H9 (cell line): ENCODE results near the gene CRIP2. TPM values are rescaled to one million over a fixed set of nuclear protein-coding genes. Genes with fewer than 3 reads are reported as not detected.
A peak's percentile ranks its signal among the peaks of the same experiment; 100 is the strongest.

Source experiments
- DNase-seq: peaks from one replicate; pipeline ENCODE4 v3.0.0-alpha.2; 2017
- H2AFZ ChIP-seq: one replicate; pipeline ENCODE4 v1.6.1; 2013; ENCODE audit warnings: mild to moderate bottlenecking, low read length, control low read depth, moderate library complexity
- H2AK5ac ChIP-seq: 2 replicates; pipeline ENCODE4 v1.6.1; 2013; ENCODE audit warnings: low read length, control low read depth, mixed read lengths; ENCODE audit not compliant: insufficient read length
- H2BK120ac ChIP-seq: one replicate; pipeline ENCODE4 v1.6.1; 2013; ENCODE audit warnings: low read depth, mild to moderate bottlenecking, low read length, control low read depth, inconsistent platforms; ENCODE audit not compliant: poor library complexity, severe bottlenecking
- H2BK12ac ChIP-seq: 2 replicates; pipeline ENCODE4 v1.6.1; 2013; ENCODE audit warnings: low read length, control low read depth, mixed read lengths, low read depth; ENCODE audit not compliant: insufficient read length
- H2BK15ac ChIP-seq: 2 replicates; pipeline ENCODE4 v1.6.1; 2013; ENCODE audit warnings: low read depth, low read length, control low read depth
- H2BK20ac ChIP-seq: one replicate; pipeline ENCODE4 v1.6.1; 2013; ENCODE audit warnings: low read depth, mild to moderate bottlenecking, low read length, control low read depth, inconsistent platforms; ENCODE audit not compliant: poor library complexity, severe bottlenecking
- H2BK5ac ChIP-seq: 2 replicates; pipeline ENCODE4 v1.6.1; 2013; ENCODE audit warnings: low read length, control low read depth, mixed read lengths; ENCODE audit not compliant: insufficient read length
- H3K14ac ChIP-seq: 2 replicates; pipeline ENCODE4 v1.6.1; 2013; ENCODE audit warnings: low read length, control low read depth; ENCODE audit not compliant: insufficient read depth
- H3K18ac ChIP-seq: 2 replicates; pipeline ENCODE4 v1.6.1; 2013; ENCODE audit warnings: low read depth, mild to moderate bottlenecking, mixed read lengths, low read length, control low read depth; ENCODE audit not compliant: insufficient read length
- H3K23ac ChIP-seq: 2 replicates; pipeline ENCODE4 v1.6.1; 2013; ENCODE audit warnings: low read length, control low read depth, mixed read lengths, low read depth; ENCODE audit not compliant: insufficient read length
- H3K23me2 ChIP-seq: 2 replicates; pipeline ENCODE4 v1.6.1; 2013; ENCODE audit warnings: low read depth, mild to moderate bottlenecking, mixed read lengths, low read length, control low read depth; ENCODE audit not compliant: insufficient read length, poor library complexity, severe bottlenecking
- H3K27ac ChIP-seq: 2 replicates; pipeline ENCODE4 v1.5.1; 2013; ENCODE audit warnings: low read length, control low read depth, mixed read lengths, low read depth; ENCODE audit not compliant: insufficient read length
- H3K27me3 ChIP-seq: 2 replicates; pipeline ENCODE4 v1.6.1; 2013; ENCODE audit warnings: low read length, control low read depth, inconsistent platforms; ENCODE audit not compliant: insufficient read depth
- H3K4ac ChIP-seq: 2 replicates; pipeline ENCODE4 v1.6.1; 2013; ENCODE audit warnings: low read depth, mild to moderate bottlenecking, control low read depth, inconsistent platforms, low read length, moderate library complexity
- H3K4me1 ChIP-seq: 2 replicates; pipeline ENCODE4 v1.6.1; 2013; ENCODE audit warnings: low read length, control low read depth, inconsistent platforms; ENCODE audit not compliant: insufficient read depth
- H3K4me2 ChIP-seq: 2 replicates; pipeline ENCODE4 v1.6.1; 2013; ENCODE audit warnings: low read length, control low read depth, mixed read lengths; ENCODE audit not compliant: insufficient read length, insufficient read depth
- H3K56ac ChIP-seq: 2 replicates; pipeline ENCODE4 v1.6.1; 2013; ENCODE audit warnings: low read depth, mild to moderate bottlenecking, mixed read lengths, low read length, control low read depth; ENCODE audit not compliant: insufficient read length
- H3K79me1 ChIP-seq: 2 replicates; pipeline ENCODE4 v1.6.1; 2013; ENCODE audit warnings: low read depth, mild to moderate bottlenecking, moderate library complexity, low read length, control low read depth, inconsistent platforms; ENCODE audit not compliant: insufficient read depth, poor library complexity, severe bottlenecking
- H3K79me2 ChIP-seq: 2 replicates; pipeline ENCODE4 v1.6.1; 2013; ENCODE audit warnings: low read length, control low read depth, inconsistent platforms; ENCODE audit not compliant: insufficient read depth
- H3K9ac ChIP-seq: 2 replicates; pipeline ENCODE4 v1.6.1; 2013; ENCODE audit warnings: low read length, control low read depth, mixed read lengths; ENCODE audit not compliant: insufficient read length; ENCODE audit errors: extremely low read depth
- H3K9me3 ChIP-seq: one replicate; pipeline ENCODE4 v1.6.1; 2013; ENCODE audit warnings: low read depth, low read length, inconsistent platforms; ENCODE audit not compliant: control insufficient read depth
- H3T11ph ChIP-seq: one replicate; pipeline ENCODE4 v1.6.1; 2013; ENCODE audit warnings: mild to moderate bottlenecking, low read length, control low read depth, inconsistent platforms
- H4K20me1 ChIP-seq: one replicate; pipeline ENCODE4 v1.6.1; 2013; ENCODE audit not compliant: control insufficient read depth, insufficient read length, insufficient read depth
- H4K5ac ChIP-seq: 2 replicates; pipeline ENCODE4 v1.6.1; 2013; ENCODE audit warnings: low read depth, mild to moderate bottlenecking, mixed read lengths, low read length, control low read depth; ENCODE audit not compliant: insufficient read length
- H4K8ac ChIP-seq: replicated peaks from 2 replicates; pipeline ENCODE4 v1.6.1; 2013; ENCODE audit warnings: low read length, control low read depth, mixed read lengths, low read depth; ENCODE audit not compliant: insufficient read length
- H4K91ac ChIP-seq: 2 replicates; pipeline ENCODE4 v1.6.1; 2013; ENCODE audit warnings: low read depth, mild to moderate bottlenecking, moderate library complexity, mixed read lengths, low read length, control low read depth; ENCODE audit not compliant: insufficient read length
- H3K27ac Mint-ChIP-seq, 3 experiments: 2 replicates in 2 of 3; 3 replicates in 1 of 3; pipeline ENCODE4 v1.8.0; 2020 to 2021; ENCODE audit warnings: mixed read lengths in 3 of 3, mild to moderate bottlenecking in 1 of 3, moderate library complexity in 1 of 3
- H3K27me3 Mint-ChIP-seq: 2 replicates; pipeline ENCODE4 v1.8.0; 2021; ENCODE audit warnings: low read depth, mild to moderate bottlenecking, moderate library complexity, mixed read lengths
- H3K36me3 Mint-ChIP-seq, 3 experiments: 2 replicates in 2 of 3; 3 replicates in 1 of 3; pipeline ENCODE4 v1.8.0; 2020 to 2021; ENCODE audit warnings: low read depth in 3 of 3, mixed read lengths in 3 of 3; ENCODE audit not compliant: insufficient read depth in 1 of 3
- H3K4me1 Mint-ChIP-seq, 2 experiments: 2 replicates each; pipeline ENCODE4 v1.8.0; 2020; ENCODE audit warnings: mixed read lengths in 2 of 2
- H3K4me3 Mint-ChIP-seq, 2 experiments: 2 replicates in 1 of 2; 3 replicates in 1 of 2; pipeline ENCODE4 v1.8.0; 2020 to 2021; ENCODE audit warnings: mild to moderate bottlenecking in 2 of 2, mixed read lengths in 2 of 2, moderate library complexity in 1 of 2
- H3K9me3 Mint-ChIP-seq, 2 experiments: 2 replicates in 1 of 2; 3 replicates in 1 of 2; pipeline ENCODE4 v1.8.0; 2020; ENCODE audit warnings: mild to moderate bottlenecking in 2 of 2, mixed read lengths in 2 of 2, moderate library complexity in 1 of 2
- WGBS: extraction: QIAGEN DNeasy Blood & Tissue Kit; methylation state at CpG from one replicate; pipeline ENCODE4 v1.1.7; 2013; ENCODE audit warnings: missing lambda C conversion rate, low lambda C conversion rate, mixed read lengths; ENCODE audit not compliant: insufficient read length; ENCODE audit errors: extremely low coverage; 5-methylcytosine and 5-hydroxymethylcytosine counted together
- total RNA-seq: library from RNA; stranded (reverse); gene quantifications from 2 replicates; pipeline ENCODE4 v1.2.1, GENCODE V29; 2021
- TF ChIP-seq, protein P1 (sequence below): fragments of 200-600 bp; sonication (generic); conservative IDR thresholded peaks from 3 replicates; pipeline ENCODE4 v1.8.0; 2021; ENCODE audit warnings: antibody characterized with exemption, mild to moderate bottlenecking

CRIP2 gene
- total RNA-seq, 1 experiment from 2014 or later: 5.7 TPM

DNA sequence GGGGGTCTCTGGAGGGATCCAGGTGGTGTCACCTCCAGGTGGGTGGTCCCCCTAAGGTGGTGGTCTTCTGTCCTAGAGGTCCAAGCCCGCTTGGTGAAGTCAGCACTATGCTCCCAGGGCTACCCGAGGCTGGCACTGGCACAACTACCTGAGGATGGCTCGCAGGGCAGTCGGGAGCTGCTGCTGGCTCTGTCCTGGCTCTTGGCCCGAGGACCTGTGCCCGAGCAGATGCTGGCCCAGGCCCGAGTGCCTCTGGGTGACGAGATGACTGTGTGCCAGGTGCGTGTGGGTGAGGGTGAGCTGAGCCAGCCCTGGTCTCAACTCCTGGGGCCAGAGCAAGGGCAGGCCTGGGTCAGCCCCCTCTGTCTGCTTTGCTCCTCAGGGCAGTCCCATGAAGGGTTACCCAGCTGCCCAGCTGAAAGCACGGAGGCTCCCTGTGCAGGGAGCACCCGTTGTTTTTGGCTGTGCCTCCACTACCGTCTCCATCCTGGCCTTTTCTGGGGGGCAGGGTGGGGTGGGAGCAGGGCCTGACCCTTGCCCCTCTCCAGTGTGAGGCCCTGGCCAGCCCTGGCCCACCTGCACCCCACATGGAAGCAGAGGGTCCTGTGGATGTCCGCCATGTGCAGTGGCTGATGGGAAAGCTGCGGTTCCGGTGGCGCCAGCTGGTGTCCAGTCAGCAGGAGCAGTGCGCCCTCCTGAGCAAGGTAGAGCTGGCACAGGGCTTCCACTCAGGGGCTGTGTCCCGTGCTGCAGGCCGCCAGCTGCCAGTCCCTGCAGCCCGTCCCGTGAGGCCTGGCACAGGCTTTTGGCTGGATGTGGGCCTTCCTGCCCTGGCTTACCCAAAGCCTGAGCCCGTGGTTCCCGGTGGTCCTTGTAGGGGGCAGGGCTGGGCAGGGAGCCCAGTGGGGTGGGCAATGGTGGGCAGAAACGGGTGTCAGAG, 17.7 kb downstream of the CRIP2 start:
- no peaks in the 10 kb centered on the region for H3K79me1 ChIP-seq
- no peak overlapping the region; a peak in 1 of 7 replicates for H3K27ac Mint-ChIP-seq
- TF ChIP-seq, protein P1, sequence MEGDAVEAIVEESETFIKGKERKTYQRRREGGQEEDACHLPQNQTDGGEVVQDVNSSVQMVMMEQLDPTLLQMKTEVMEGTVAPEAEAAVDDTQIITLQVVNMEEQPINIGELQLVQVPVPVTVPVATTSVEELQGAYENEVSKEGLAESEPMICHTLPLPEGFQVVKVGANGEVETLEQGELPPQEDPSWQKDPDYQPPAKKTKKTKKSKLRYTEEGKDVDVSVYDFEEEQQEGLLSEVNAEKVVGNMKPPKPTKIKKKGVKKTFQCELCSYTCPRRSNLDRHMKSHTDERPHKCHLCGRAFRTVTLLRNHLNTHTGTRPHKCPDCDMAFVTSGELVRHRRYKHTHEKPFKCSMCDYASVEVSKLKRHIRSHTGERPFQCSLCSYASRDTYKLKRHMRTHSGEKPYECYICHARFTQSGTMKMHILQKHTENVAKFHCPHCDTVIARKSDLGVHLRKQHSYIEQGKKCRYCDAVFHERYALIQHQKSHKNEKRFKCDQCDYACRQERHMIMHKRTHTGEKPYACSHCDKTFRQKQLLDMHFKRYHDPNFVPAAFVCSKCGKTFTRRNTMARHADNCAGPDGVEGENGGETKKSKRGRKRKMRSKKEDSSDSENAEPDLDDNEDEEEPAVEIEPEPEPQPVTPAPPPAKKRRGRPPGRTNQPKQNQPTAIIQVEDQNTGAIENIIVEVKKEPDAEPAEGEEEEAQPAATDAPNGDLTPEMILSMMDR: no peak

More for the DNA sequence above, 17.7 kb downstream of the CRIP2 start:
- no peak overlapping the region for H2BK12ac ChIP-seq
- H3K23me2 ChIP-seq: peaks cover 3% of the 10 kb centered on the region
- H3T11ph ChIP-seq: no peak overlapping the region
- H3K56ac ChIP-seq: no peak overlapping the region
- H3K23ac ChIP-seq: no peak overlapping the region
- H2AK5ac ChIP-seq: no peak overlapping the region
- H3K27me3 Mint-ChIP-seq: peaks cover 23% of the 10 kb centered on the region
- H2BK120ac ChIP-seq: no peak overlapping the region
- H2BK15ac ChIP-seq: no peak overlapping the region
- H3K4me1 ChIP-seq: no peaks in the 10 kb centered on the region
- no peak overlapping the region for H3K9ac ChIP-seq
- peak; percentile 21 for DNase-seq
- H2BK20ac ChIP-seq: no peak overlapping the region
- H3K18ac ChIP-seq: no peak overlapping the region
- no peaks in the 10 kb centered on the region for H3K9me3 ChIP-seq
- H4K20me1 ChIP-seq: no peaks in the 10 kb centered on the region
- H3K27me3 ChIP-seq: peaks cover 13% of the 10 kb centered on the region; the same call in 1 of the 2 replicates
- peak overlapping the region; percentile 83 to 88 for H3K4me3 Mint-ChIP-seq
- no peak overlapping the region for H4K91ac ChIP-seq
- H3K4ac ChIP-seq: no peak overlapping the region
- WGBS: no CpG with 5 or more reads among the region's 24 CpGs
- H4K8ac ChIP-seq: no peak overlapping the region
- H2BK5ac ChIP-seq: no peak overlapping the region
- no peak overlapping the region for H2AFZ ChIP-seq
- H3K79me2 ChIP-seq: no peaks in the 10 kb centered on the region
- peaks cover 4 to 12% of the 10 kb centered on the region in 2 experiments for H3K4me1 Mint-ChIP-seq
- no peak overlapping the region for H4K5ac ChIP-seq
- H3K4me2 ChIP-seq: peak overlapping the region; percentile 42
- no peak overlapping the region for H3K14ac ChIP-seq
- peaks cover 0 to 4% of the 10 kb centered on the region in 2 experiments; a peak in 1 of 5 replicates for H3K9me3 Mint-ChIP-seq
- peaks cover 0 to 5% (median 0%) of the 10 kb centered on the region in 3 experiments; a peak in 2 of 7 replicates for H3K36me3 Mint-ChIP-seq
- H3K27ac ChIP-seq: no peak overlapping the region
